ENCODE results near the gene SERTAD2.
A peak's percentile ranks its signal among the peaks of the same experiment; 100 is the strongest.

The SERTAD2 gene, protein sequence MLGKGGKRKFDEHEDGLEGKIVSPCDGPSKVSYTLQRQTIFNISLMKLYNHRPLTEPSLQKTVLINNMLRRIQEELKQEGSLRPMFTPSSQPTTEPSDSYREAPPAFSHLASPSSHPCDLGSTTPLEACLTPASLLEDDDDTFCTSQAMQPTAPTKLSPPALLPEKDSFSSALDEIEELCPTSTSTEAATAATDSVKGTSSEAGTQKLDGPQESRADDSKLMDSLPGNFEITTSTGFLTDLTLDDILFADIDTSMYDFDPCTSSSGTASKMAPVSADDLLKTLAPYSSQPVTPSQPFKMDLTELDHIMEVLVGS

DNA sequence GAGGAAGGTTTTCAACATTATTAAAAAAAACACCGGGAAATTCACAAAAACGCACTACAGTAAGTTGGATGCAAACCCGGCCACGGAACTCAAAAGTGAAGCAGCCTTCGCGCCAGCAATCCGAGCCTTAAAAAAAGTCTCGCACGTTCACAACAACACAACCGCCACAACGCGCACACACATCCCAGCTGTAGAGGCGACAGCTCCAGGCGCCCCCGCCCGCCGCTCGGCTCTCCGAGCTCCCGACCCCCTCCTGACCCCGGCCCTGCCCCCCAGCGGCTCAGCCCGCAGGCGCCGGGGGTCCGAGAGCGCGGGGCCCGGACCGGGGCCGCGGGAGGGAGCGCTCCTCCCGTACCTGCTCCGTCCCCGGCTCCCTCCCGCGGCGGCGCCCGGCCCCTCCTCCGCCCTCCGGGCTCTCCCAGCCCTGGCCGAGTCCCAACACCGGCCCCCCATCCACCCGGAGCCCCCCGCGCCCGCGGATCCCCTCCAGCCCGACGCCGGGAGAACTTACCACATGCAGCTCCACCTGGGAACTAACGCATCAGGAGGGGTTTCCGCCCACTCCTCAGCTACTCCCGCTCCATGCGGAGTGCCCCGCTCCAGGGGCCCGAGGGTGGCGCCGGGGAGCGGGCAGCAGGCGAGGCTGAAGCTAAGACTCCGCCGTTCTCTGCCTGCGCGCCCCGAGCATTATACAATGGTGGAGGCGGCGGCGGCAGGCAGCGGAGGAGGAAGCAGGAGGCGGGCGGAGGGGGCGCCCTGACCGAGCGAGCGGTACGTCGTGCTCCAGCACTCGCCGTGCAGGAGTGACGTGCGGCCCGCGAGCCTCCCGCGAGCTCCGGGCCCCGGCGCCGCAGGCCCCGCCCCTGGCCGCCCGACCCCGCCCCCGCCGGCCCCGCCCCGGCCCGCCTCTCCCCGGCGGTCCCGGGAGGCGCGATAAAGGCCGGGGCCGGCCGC is at the start of gene SERTAD2:
Gene SERTAD2 (minus strand): TSS at position 805 of the 954 bp plus-strand sequence. CDS start 17,042 bp downstream, outside the sequence.
- peak; percentile 82 for DNase-seq (ENCODE audit: low spot score)

DNA sequence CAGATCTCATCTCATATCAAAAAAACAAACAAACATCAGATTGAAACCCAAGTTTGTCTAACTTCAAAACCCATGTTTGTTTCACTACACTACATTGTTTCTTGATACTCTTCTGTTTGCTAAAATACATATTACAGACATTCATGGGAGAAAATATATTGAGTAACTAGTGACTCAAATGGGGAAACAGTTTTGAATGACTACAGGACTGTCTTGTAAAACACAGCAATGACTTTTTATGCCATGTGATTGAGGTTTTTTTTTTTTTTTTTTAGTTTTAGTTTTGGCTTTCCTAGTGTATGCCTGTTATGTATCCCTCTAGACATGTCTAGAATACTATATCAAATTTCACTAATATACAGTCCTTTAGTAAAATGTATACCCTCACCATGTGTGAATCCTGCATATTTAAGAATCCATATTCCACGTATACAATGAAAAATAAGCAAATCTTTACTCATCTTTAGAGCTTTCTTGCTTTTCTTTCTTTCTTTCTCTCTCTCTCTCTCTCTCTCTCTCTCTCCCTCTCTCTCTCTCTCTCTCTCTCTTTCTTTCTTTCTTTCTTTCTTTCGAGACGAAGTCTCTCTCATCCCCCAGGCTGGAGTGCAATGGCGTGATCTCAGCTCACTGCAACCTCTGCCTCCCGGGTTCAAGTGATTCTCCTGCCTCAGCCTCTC is 46.6 kb upstream of the SERTAD2 start:
- DNase-seq (ENCODE audit: low spot score), result no peak

DNA sequence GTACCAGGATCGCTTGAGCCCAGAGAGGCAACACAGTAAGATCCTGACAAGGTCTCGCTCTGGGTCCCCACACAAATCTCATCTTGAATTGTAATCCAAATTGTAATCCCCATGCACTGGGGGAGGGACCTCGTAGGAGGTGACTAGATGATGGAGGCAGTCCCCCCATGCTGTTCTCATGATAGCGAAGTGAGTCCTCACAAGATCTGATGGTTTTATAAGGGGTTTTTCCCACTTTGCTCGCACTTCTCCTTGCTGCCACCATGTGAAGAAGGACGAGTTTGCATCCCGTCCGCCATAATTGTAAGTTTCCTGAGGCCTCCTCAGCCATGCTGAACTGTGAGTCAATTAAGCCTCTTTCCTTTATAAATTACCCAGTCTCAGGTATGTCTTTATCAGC is 46.0 kb upstream of the SERTAD2 start:
- DNase-seq (ENCODE audit: low spot score), result no peak

DNA sequence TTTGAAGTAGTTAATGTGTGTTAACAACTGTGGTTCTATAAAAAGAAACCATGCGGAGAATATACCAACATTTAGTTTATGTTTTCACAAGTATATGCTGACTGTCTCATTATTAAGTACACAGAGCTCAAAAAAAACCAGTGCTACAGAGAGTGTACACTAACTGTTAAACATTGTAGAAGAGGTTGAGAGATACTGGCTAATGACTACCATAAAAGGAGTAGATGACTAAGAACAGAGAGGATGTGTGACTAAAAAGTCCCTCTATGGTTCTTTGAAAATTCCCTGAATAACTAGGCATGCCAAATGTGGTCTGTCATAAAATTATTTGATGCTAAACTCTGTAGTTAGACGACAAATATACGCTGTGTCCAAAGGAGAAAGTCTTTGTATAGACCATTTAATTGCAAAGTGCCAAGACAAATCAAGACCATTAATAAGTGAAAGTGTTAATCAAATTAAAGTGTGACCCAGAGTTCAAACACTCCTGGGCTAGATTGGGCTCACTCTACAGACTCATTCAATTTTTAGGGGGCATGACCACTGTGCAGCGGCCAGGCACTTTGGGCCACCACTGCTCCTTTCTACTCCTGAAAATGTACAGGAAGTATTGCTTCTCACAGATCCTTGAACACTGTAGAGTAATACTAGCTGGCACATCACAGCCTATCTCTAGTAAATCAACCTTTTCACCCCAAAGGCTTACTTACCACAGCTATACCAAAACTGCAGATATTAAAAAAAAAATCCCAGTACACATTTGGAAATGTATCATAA is 45.1 kb upstream of the SERTAD2 start:
- DNase-seq (ENCODE audit: low spot score), result peak; percentile 73

DNA sequence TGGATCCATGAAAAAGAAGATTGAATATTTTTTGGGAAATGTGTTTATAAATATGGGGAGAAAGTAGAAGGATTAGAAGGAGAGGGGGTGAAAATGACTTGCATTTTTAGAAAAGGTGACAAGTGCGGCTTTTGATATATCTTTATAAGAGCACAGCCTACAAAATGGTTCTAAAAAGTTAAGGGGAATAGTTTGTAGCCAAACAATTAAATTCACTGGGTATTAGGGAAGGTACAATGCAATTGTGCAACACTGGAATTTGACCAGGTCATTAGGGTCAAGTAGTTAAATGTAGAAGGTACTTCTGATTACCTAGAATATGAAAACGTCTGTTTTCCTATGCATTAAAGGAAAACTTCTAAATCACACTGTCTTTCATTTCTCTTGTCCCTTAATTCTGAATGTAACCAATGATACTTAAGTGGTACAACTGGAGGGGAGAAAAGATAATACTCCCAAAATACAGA is 44.5 kb upstream of the SERTAD2 start:
- no peak for DNase-seq (ENCODE audit: low spot score)

DNA sequence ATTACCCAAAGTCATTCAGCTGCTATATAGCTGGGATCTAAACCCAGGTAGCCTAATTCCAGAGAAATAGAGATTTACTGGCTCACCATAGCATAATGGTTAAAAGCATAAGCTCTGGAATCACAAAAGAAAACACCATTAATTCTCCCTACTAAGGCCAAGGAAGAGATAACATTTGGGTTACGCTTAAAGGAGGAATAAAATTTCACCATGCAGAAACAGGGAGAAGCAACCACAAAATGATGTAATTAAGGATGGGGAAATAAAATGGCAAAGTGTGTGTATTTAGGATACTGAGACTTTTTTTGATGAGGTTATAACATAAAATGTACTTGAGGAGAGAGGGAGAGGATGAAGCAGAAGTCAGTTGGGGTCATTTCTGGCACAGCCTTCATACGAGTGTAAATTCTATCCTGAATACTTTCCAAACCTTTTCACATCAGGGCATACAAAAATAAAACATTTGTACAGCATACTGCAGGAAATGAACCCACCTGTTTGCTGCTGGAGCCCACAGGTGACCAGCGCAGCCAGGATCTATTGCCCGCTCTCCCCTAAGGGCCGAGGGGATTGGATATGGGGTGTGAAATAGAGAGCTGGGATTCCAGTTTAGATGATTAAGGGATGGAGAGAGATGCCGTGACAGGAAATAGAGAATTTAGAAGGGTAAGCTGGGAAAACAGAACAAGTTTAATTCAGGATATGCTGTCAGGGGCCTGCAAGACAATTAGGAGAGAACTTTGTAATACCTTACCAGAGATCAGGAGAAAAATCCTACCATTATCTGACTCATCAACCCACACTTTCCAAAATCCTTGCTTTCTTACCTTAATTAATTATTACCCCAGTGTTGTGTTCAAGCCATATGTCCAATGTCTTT is 43.8 kb upstream of the SERTAD2 start:
- DNase-seq (ENCODE audit: low spot score), result no peak

DNA sequence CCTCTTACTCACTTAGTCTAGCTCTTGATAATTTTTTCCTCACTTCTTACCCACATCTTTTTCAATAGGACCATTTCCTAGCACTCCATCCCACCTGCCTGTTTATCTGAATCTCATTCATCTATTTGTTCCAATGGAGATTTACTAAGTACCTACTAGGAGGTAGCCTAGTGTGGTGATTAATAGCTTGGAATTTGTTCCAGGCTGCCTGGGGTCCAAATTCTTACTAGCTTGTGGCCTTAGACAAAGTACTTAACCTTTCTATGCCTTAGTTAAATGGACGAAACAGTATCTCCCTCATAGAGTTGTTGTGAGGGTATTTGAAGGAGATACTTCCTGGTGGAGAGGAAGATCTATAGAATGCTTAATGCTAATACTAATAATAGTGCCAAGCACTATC is 42.9 kb upstream of the SERTAD2 start:
- DNase-seq (ENCODE audit: low spot score), result no peak

DNA sequence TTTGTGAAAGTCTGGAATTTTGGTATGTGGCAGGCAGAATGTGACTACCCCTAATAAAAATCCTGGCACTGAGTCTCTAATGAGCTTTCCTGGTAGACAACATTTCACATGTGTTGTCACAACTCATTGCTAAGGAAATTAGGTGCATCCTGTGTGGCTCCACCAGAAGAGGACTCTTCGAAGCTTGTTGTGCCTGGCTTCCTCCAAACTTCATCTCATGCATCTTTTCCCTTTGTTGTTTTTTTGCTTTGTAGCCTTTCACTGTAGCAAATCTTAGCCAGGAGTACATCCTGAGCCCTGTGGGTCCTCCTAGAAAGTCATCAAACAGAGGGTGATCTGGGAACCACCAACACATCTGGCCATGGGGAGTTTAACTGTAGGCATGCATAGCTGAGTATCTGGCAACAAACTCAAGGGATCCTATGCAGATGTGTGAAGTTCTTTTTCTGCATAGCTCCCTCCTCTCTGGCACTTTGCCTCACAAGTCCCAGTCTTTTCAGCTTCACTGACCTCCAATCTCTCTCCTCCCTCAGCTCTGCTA is 42.1 kb upstream of the SERTAD2 start:
- no peak for DNase-seq (ENCODE audit: low spot score)

DNA sequence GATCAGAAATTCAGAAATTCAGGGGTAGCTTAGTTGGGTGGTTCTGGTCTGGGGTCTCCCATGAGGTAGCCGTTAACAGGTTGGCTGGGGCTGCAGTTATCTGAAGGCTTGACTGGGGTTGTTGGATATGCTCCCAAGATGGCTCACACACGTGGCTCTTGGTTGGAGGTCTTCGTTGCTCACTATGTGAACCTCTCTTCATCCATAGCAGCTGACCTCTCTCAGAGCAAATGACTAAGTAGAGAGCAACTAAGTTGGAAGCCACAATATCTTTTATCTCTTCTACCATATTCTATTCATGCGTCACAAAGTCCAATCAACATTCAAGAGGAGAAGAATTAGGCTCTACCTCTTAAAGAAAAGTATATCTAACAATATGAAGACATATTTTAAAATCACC is 38.7 kb upstream of the SERTAD2 start:
- DNase-seq (ENCODE audit: low spot score), result no peak

DNA sequence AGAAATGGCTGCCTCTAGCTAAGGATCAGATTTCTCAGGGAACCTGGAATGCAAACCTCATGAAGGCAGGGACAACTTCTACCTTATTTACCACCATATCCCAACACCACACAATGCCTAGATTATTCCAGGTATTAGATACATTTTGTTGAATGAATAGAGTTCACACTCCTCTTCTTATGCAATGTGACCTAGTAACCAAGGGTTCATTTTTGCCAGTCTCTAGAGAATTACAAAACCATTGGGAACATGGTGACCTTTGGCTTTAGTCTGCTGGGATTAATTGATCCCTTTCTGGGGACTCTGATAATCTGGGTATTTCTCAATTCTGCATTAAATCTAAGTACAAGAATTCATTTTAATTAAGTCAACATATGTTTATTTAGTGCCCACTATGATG is 35.2 kb upstream of the SERTAD2 start:
- DNase-seq (ENCODE audit: low spot score), result no peak

DNA sequence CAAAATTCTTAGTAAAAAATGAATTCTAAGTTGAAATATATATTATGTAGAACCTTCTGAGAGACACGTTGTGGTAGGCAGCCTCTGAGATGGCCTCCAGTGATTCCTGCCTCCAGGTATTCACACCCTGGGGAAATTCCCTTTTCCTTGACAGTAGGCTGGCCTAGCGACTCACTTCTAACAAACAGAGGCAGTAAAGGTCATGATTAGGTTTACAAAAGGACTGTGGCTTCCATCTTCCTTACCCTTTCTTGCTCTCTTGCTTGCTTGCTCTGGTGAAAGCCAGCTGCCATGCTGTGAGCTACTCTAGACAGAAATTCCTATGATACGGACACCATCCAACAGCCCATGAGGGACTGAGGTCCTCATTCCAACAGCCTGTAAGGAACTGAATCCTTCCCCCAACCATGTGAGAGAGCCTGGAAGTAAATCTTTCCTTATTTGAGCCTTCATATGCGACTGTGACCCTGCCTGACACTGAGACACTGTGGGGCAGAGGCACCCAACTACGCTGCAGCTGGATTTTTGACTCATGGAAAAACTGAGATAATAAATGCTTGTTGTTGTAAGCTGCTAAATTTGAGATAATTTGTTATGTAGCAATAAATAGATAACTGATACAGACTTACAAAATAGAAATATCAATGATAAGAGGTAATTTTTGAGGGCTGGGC is 32.7 kb upstream of the SERTAD2 start:
- no peak for DNase-seq (ENCODE audit: low spot score)

DNA sequence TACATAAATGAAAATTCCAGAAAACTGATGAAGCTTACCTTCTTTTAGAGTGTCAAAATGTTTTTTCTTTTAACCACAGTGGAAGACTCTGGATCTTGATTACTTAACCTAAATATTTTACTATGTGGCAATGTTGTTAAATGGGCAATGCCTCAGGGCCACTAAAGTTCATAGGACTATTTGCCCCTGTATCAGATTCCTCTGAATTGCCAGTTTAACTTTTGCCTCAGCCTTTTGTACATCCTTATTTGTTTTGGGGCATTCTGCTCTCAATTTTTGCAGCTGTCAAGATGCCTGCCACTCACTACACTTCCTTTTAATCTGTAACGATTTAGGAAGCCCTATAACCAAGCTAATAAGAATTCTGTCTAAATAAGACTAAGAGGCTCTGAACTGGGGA is 31.7 kb upstream of the SERTAD2 start:
- no peak for DNase-seq (ENCODE audit: low spot score)

DNA sequence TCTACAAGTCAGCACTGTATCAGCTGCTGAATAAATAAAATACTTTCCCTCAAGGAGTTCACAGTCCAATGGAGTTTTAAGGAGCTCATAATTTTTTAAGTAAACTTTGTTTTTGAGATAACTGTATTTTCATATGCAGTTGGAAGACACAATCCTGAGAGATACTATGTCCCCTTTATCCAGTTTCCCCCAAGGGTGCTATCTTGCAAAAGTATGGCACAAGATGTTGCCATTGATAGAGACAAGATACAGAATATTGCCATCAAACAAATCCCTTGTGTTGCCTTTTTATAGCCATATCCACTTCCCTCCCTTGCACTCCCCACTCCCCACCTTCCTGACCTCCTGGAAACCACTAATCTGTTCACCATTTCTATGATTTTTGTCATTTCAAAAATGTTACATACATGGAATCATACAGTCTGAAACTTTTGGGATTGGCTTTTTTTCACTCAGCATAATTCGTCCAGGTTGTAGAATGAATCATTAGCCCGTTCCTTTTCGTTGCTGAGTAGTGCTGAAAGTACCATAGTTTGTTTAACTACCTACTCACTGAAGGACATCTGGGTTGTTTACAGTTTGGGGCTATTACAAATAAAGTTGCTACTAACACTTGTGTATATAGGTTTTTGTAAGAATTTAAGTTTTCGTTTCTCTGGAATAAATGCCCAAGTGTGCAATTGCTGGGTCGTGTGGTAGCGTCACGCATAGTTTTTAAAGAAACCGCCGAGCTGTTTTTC is 30.2 kb upstream of the SERTAD2 start:
- DNase-seq (ENCODE audit: low spot score), result no peak

DNA sequence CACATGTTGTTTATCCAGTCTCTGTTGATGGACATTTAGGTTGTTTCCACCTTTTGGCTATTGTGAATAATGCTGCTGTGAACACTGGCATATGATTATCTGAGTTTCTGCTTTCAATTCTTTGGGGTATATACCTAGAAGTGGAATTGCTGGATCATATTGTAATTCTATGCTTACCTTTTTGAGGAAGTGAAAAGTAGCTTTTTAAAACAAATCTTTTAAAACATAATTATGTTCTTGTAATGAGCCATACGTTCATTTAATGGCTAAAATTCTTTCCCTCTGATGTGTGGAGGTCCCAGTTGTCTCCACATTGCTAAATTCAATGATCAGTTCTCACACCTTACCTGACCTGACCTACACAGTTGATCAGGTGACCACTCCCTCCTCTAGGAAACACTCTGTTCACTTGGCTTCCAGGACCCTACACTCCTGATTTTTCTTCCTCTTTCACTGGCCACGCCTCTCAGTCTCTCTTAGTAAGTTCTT is 27.8 kb upstream of the SERTAD2 start:
- no peak for DNase-seq (ENCODE audit: low spot score)

DNA sequence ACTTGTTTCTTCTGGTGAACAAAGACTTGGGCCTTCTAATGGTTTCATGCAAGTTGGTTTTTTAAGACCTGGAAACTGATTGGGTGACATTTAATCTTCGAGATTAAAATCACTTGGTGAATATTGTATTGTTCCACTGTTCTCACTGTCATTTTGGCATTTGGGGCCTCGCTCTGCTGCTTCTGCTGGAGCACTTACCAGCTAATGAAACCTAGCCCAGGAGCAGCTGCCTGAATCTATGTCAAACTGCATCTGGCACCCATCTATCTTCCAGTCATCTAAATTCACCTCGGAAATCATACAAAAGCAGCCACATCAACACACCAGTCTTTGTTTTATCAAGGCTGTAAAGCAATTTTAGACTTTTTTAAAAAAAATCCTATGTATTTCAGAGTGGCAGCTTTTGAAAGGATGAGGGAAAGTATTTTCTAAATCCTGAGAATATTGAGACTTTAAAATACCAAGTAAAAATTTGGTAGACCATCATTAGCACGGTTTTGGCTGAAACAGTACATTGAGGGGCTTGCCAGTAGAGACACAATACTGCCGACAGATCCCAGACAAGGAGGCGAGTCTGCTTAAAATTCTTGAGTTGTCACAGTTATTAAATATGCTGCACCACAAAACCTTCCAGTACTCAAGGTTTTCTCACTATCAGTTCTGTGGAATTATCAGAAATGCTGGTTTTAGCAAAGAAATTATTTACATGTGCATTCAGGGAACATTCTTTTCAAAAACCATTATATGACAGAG is 26.1 kb upstream of the SERTAD2 start:
- no peak for DNase-seq (ENCODE audit: low spot score)

DNA sequence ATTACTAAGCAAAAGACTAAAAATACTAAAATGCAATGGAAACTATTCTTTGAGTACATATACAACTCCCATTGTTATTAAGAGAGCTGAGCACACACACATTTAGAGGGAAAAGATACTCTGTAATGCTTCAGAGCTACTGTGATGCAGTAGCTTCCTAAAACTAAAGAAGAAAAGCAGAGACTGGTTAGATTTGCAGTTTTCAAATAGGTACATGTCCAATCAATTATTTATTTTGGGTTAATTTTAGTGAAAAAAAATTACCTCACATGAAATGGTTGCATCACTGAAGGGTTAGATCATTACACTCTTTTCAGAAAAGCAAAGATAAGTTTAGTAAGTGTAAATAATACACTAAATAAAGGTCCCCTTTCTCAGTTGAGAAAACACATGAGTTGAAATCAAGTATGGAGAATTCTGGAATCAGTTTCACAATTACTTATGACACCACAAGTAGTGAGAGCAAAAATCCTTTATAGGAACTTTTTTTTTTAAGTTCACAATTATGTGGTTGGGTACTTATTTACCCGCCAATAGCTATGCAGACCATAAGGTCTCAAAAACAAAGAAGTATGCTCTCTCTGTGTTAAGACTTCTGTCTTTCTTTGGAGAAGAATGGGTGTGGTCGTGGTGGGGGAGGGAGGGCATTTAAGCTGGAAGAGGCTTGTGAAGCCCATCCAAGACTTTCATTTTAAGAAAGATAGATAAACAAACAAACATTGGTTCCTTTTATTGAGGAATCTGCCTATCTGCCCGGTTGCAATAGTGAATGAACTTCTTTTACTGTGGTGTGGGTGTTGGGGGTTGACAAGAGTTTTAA is 25.3 kb upstream of the SERTAD2 start:
- DNase-seq (ENCODE audit: low spot score), result no peak

DNA sequence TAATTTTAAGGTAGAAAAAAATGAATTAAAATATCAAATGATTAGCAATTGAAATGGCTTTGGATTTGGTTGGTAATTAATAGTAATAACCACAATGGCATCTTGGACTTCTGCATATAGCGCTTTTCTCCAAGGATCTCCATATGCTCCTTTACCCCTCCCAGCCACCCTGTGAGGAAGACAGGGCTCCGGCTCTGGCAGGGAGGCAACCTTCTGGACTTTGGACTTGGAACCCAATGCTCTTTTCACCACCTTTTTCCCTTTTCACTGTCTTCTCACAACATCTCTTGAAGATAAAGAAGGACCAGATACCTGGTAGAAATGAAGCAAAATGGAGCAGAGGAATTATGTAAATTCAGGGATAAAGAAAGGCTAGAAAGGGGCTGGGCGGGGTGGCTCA is 23.8 kb upstream of the SERTAD2 start:
- no peak for DNase-seq (ENCODE audit: low spot score)

Measured in COLO829 (cell line).